Duodenal mucosa (tissue), 2 donors: ENCODE data around the gene DCX.

Experiments used
- H3K27ac ChIP-seq: one replicate; pipeline ENCODE4 v1.7.0; 2013; ENCODE audit warnings: low read depth, low read length
- H3K27me3 ChIP-seq, 2 donors: one replicate each; pipeline ENCODE4 v1.7.0; 2013; ENCODE audit warnings: low read length in 2 of 2, control low read depth in 1 of 2; ENCODE audit not compliant: insufficient read depth in 2 of 2, control insufficient read depth in 1 of 2
- H3K36me3 ChIP-seq, 2 donors: one replicate each; pipeline ENCODE4 v1.7.0; 2013; ENCODE audit warnings: low read length in 2 of 2, control low read depth in 1 of 2; ENCODE audit not compliant: insufficient read depth in 2 of 2, control insufficient read depth in 1 of 2
- H3K4me1 ChIP-seq, 2 donors: one replicate each; pipeline ENCODE4 v1.7.0; 2013; ENCODE audit warnings: low read length in 2 of 2, control low read depth in 1 of 2; ENCODE audit not compliant: insufficient read depth in 2 of 2, control insufficient read depth in 1 of 2
- H3K4me3 ChIP-seq, 2 donors: one replicate each; pipeline ENCODE4 v1.7.0; 2013; ENCODE audit warnings: low read length in 2 of 2, low read depth in 1 of 2
- H3K9ac ChIP-seq, 2 donors: one replicate each; pipeline ENCODE4 v1.7.0; 2013; ENCODE audit warnings: low read length in 2 of 2, low read depth in 1 of 2
- H3K9me3 ChIP-seq, 2 donors: one replicate each; pipeline ENCODE4 v1.7.0; 2013; ENCODE audit warnings: low read length in 2 of 2, control low read depth in 1 of 2; ENCODE audit not compliant: control insufficient read depth in 1 of 2

The DCX gene

GRCh38 chrX:111376486-111376885 is 35.5 kb downstream of the DCX start:
- H3K9me3 ChIP-seq, result no peaks in the 10 kb centered on the region
- H3K9ac ChIP-seq, result no peak overlapping the region
- no peak overlapping the region for H3K27ac ChIP-seq
- H3K36me3 ChIP-seq, result no peaks in the 10 kb centered on the region
- no peaks in the 10 kb centered on the region for H3K27me3 ChIP-seq
- no peak overlapping the region for H3K4me3 ChIP-seq
- H3K4me1 ChIP-seq, result no peaks in the 10 kb centered on the region

- Histone ChIP-seq H3K27me3 (no peaks in the 10 kb centered on the region), H3K27ac (no peak overlapping the region), H3K36me3 (no peaks in the 10 kb centered on the region), H3K4me3 (no peak overlapping the region), H3K4me1 (no peaks in the 10 kb centered on the region), H3K9me3 (no peaks in the 10 kb centered on the region), H3K9ac (no peak overlapping the region)
These were observed 36.2 kb downstream of the DCX start for GRCh38 chrX:111375747-111376146.

GRCh38 chrX:111372086-111372485 is 39.9 kb downstream of the DCX start:
- Histone ChIP-seq H3K4me3 (no peak overlapping the region), H3K9ac (no peak overlapping the region), H3K27me3 (no peaks in the 10 kb centered on the region)

GRCh38 chrX:111365770-111366325 is 46.1 kb downstream of the DCX start:
- no peaks in the 10 kb centered on the region for H3K36me3 ChIP-seq
- no peak overlapping the region for H3K4me3 ChIP-seq
- no peaks in the 10 kb centered on the region for H3K9me3 ChIP-seq
- no peaks in the 10 kb centered on the region for H3K27me3 ChIP-seq
- H3K4me1 ChIP-seq, result no peaks in the 10 kb centered on the region
- no peak overlapping the region for H3K9ac ChIP-seq
- H3K27ac ChIP-seq, result no peak overlapping the region

More at GRCh38 chrX:111372086-111372485, 39.9 kb downstream of the DCX start:
- Histone ChIP-seq H3K4me1 (no peaks in the 10 kb centered on the region), H3K9me3 (no peaks in the 10 kb centered on the region), H3K36me3 (no peaks in the 10 kb centered on the region), H3K27ac (no peak overlapping the region)

GRCh38 chrX:111363741-111364140 is 48.3 kb downstream of the DCX start:
- Histone ChIP-seq H3K9me3 (no peaks in the 10 kb centered on the region), H3K36me3 (no peaks in the 10 kb centered on the region), H3K27ac (no peak overlapping the region), H3K4me1 (no peaks in the 10 kb centered on the region), H3K27me3 (no peaks in the 10 kb centered on the region), H3K4me3 (no peak overlapping the region), H3K9ac (no peak overlapping the region)

GRCh38 chrX:111361751-111362150 is 50.2 kb downstream of the DCX start:
- Histone ChIP-seq H3K27me3 (no peaks in the 10 kb centered on the region), H3K9me3 (no peaks in the 10 kb centered on the region), H3K27ac (no peak overlapping the region), H3K36me3 (no peaks in the 10 kb centered on the region), H3K9ac (no peak overlapping the region), H3K4me3 (no peak overlapping the region), H3K4me1 (no peaks in the 10 kb centered on the region)

- Histone ChIP-seq H3K4me3 (no peak overlapping the region), H3K27me3 (no peaks in the 10 kb centered on the region), H3K27ac (no peak overlapping the region), H3K9me3 (no peaks in the 10 kb centered on the region), H3K4me1 (no peaks in the 10 kb centered on the region), H3K36me3 (no peaks in the 10 kb centered on the region), H3K9ac (no peak overlapping the region)
These were observed 51.2 kb downstream of the DCX start for GRCh38 chrX:111360839-111361238.

GRCh38 chrX:111355523-111356115 is 56.4 kb downstream of the DCX start:
- Histone ChIP-seq H3K4me1 (peaks cover 9% of the 10 kb centered on the region in 2 donors), H3K9ac (no peak overlapping the region), H3K36me3 (no peaks in the 10 kb centered on the region), H3K4me3 (no peak overlapping the region), H3K9me3 (no peaks in the 10 kb centered on the region), H3K27me3 (no peaks in the 10 kb centered on the region), H3K27ac (no peak overlapping the region)

- Histone ChIP-seq H3K9me3 (no peaks in the 10 kb centered on the region), H3K4me3 (no peak overlapping the region), H3K27ac (no peak overlapping the region), H3K4me1 (peaks cover 9 to 13% of the 10 kb centered on the region in 2 donors), H3K9ac (no peak overlapping the region), H3K27me3 (no peaks in the 10 kb centered on the region), H3K36me3 (no peaks in the 10 kb centered on the region)
These were observed 57.5 kb downstream of the DCX start for GRCh38 chrX:111354496-111354895.

- H3K4me1 ChIP-seq, result peaks cover 9 to 13% of the 10 kb centered on the region in 2 donors
- H3K4me3 ChIP-seq, result no peak overlapping the region
- no peaks in the 10 kb centered on the region for H3K9me3 ChIP-seq
- no peak overlapping the region for H3K27ac ChIP-seq
- H3K36me3 ChIP-seq, result no peaks in the 10 kb centered on the region
- H3K27me3 ChIP-seq, result no peaks in the 10 kb centered on the region
- H3K9ac ChIP-seq, result no peak overlapping the region
These were observed 58.2 kb downstream of the DCX start for GRCh38 chrX:111353793-111354192.
